HK-2 (cell line): Measurements from ENCODE around the gene C14orf132.

Source experiments
- DNase-seq: peaks from one replicate; pipeline ENCODE4 v3.0.0-alpha.2; 2018; ENCODE audit not compliant: unreplicated experiment

C14orf132 gene

DNA sequence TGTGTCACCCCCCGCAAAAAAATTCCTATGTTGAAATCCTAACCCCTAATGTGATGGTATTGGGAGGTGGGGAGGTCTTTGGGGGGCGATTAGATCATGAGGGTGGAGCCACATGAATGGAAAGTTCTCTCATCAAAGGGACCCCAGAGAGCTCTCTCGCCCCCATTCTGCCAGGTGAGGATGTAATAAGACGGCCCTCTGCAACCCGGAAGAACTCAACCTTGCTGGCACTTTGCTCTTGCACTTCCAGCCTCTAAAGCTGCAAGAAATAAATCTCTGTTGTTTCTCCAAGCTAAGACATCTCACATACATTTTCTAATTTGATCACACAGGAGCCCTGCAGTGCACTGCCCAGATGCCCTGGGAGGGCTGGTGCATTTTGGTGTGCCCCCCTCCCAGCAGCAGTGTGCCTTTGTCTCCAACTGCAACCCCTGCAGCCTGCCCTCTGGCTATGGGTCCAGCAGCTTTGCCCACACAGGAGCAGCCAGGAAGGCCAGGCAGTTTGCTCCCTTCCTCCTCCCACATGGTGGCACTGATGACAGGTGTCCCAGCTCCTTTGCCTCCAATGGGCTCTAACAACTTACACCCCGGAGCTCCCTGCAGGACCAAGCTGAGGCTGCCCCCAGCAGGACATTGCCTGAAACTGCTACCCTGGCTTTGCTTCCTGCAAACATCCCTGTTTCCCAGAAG is 59.3 kb downstream of the C14orf132 start:
- peak; percentile 20 for DNase-seq

GRCh38 chr14:96098999-96099335 is 59.8 kb downstream of the C14orf132 start:
- no peak for DNase-seq

DNA sequence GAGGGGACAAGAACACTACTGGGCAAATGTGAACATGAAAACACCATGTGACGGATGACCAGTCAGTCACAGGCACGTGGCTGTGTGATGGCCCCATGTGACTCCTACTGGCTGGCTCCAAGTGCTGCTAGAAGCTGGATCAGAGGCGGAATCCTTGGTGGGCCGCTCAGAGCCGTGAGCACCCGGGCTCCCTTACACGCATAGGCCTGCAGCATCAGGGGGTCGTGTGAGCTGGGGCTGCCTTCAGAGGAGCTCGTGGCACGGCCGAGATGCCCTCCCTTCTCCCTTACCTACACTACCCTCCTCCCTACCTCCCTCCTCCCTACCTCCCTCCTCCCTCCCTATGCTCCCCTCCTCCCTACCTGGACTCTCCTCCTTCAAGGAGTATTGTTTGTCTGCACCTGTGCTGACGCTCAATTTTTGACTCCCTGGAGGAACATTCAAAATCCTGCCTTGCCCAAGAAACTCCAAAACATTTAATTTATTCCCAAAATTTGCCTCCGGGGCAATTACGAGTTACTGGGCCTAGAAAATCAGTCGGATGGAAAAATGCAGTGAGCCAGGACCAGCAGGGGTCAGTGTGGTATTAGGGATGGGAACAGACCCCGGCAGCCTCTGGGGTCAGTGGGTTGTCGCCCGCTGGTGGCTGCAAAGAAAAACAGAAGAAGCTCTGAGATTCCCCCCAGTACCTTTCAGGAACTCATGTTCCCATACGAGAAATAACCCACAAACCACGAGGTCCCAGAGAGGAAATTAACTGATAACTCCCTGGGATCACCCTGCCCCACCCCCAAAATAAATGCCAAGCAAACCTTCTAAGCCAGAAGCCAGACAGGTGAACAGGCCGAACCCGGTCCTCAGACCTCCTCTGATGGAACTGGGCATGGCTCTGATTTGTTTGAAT is 61.3 kb downstream of the C14orf132 start:
- DNase-seq: peak; percentile 75

GRCh38 chr14:96102081-96102856 is 63.1 kb downstream of the C14orf132 start:
- DNase-seq: no peak

DNA sequence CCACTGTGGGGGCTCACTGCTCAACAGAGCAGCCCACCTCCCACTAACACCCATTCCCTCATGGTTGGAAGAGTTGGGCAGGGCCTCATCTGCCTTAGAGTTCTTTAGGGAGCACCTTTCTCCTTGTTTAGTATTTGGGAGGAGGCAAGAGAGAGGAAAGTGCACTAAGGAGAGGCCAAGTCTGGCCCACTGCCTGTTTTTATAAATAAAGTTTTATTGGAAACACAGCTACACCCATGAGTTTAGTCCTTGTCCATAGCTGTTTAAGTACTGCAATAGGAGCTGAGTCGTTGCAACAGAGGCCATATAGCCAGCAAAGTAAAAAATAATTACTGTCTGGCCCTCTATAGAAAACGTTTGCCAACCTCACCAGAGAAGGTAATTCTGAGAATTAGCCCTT is 63.9 kb downstream of the C14orf132 start:
- DNase-seq: no peak

- no peak for DNase-seq
Observed at GRCh38 chr14:96103560-96104460, 64.6 kb downstream of the C14orf132 start.

DNA sequence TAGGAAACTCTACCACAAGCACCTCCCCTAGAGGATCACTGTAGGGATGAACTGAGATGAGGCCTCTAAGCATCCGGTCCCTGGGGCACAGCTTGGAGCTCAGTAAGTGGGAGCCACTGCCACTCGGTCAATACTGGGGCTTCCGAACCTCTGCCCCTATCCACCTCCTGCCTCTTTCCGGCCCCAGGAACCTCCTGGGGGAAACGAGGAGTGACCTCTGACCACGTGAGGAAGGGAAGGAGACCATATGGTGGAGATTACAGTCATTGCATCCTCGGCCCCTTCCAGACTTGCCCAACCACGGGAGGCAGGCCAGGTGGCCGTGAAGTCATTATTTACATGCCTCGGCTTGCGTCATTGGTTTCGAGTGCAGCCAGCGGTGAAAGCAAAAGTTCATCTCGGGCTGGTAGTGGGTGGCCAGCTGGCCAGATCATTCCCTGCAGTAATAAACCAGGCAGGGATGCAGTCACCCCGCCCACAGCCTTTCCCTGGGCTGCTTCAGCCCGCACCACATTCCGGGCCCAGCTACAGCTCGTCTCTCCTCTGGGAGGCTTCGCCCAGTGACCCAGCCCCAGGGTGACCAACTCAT is 65.4 kb downstream of the C14orf132 start:
- DNase-seq: peak; percentile 27

DNA sequence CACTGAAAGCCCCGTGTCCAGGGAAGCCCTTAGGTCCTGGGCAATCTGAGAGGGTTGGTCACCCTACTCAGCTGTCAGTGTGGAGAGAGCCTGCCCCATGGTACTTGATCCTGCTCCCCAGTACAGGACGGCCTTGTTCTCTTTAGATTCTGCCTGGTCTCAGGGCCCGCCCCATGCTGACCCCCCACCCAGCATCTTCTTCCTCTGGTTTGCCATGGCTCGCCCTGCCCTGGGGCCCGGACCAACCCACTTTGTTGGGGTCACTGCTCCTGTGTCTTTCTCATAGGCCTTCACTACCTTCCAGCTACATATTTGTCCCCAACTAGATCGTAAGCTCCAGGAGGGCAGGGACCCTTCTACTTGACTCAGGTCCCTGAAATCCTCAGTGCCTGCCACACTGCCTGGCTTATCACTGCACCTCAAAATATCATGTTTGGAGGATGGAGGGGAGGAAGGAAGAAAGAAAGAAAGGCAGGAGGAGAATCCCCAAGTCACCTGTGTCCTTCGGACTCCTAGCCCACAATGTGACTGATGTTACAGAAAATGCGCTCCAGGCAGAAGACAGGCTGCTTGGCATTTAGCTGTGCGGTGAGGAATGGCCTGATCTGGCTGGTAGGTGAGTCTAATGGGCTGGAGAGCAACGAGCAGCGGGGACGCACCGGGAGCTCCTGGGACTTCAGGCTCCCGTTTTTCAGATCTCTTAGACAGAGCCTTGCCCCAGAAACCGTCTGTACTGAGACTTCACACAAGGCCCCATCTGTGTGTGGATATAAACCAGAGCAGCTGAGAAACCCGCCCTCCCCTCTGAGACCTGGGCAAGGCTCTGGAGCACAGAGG is 66.1 kb downstream of the C14orf132 start:
- DNase-seq: no peak

- DNase-seq: no peak
Observed at GRCh38 chr14:96105926-96106441, 66.8 kb downstream of the C14orf132 start.

- no peak for DNase-seq
Observed at GRCh38 chr14:96106891-96107290, 67.7 kb downstream of the C14orf132 start.

GRCh38 chr14:96108061-96108795 is 69.1 kb downstream of the C14orf132 start:
- DNase-seq: no peak

DNA sequence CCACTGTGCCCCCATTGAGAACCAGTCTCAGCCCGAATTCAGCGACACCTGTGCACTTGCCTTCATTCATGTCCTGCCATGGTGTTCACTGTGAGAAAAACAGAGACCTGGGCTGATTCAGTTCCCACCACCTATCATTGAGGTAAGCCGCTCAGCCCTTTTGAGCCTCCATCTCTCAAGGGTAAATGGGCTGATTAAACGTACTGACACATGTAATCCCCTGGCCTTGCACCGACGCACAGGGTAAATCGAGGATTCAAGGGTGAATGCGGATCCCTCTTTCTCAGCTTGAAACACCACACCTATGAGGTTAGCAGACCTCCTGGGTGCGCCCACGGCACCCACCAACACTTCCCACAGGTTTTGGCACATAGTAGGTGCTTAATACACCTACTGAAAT is 69.7 kb downstream of the C14orf132 start:
- no peak for DNase-seq

GRCh38 chr14:96109596-96110355 is 70.6 kb downstream of the C14orf132 start:
- no peak for DNase-seq

DNA sequence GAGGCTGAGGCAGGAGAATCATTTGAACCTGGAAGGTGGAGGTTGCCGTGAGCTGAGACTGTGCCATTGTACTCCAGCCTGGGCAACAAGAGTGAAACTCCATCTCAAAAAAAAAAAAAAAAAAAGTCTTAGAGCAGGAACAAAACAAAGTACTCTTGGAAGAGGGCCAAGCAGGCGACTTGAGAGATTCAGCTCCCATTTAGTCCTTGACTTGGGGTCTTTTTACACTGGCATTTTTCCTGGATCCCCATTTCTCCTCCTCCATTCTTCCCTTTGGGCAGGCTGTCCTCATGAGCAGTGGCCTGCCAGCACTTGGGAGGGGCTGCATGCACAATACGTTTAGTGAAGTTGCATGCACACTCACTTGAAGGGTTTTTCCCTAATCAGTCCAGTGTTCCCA is 72.9 kb downstream of the C14orf132 start:
- no peak for DNase-seq

DNA sequence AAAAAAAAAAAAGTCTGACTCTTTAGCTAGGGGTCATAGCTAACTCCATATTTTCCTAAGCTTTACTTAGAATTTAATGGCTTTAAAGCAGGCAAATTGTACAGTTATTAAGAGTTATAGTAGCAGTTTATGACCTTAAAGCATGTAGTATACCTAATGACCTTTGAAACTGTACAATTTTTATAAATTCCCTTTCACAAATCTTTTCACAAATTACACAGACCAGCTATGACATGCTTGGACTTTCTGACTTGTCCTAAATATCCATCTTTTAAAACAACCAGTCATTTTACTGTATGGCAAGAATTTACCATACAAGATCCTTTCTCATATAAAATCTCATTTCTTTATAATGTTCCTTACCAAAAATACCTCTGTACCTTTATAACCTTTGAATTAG is 74.8 kb downstream of the C14orf132 start:
- no peak for DNase-seq

DNA sequence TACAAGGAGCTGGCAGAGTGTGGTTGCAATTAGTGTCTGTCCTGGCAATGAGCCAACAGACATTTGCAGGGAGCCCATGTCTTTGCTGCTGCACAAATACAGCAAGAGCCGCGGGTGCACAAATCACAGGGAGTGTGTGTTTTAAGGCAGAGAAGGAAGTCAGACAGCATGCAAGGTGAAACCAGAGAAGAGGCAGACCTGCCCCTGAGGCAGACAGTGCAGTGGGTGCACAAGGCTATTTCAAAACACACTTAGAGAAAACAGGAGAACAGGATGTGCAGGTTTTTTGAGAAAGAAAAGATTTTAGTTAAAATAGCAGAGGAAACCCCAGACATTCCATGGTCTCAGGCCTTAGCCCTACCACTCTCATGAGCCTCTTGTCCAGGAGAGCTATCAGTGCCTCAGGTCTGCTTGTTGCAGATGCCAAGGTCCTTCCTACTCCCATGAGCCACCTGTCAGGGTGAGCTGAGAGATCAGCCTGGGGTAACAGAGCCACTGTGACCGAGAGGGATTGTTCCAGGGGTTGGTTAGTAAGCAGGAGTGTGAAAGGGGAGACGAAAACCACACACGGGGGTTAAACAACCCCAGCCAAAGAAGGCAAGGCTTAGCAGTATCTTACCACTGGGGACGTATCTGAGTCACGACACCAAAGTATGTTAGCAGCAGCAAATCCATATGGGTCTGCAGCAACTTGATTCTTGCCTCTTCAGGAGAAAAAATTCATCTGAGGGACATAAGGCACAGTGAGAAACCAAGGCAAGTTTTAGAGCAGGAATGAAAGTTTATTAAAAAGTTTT is 78.1 kb downstream of the C14orf132 start:
- no peak for DNase-seq

DNA sequence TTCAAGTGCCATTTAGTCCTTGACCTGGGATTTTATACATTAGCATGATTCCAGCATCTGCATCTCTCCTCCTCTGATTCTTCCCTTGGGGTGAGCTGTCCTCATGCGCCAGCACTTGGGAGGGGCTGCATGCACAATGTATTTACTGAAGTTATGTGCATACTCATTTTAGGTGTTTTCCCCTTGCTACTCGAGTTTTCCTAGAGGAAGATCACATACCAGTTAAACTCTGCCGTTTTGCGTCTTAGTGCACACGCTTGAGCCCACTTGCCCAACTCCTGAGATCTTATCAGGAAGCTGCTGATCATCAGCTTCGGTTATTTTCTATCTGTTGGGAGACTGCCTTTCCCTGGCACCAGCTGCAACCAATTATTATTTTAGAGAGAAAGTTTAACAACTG is 78.8 kb downstream of the C14orf132 start:
- DNase-seq: no peak

GRCh38 chr14:96118391-96118790 is 79.2 kb downstream of the C14orf132 start:
- DNase-seq: no peak
